ENCODE measurements around the gene TAGLN.

Gene TAGLN

GRCh38 chr11:117251506-117251905 is 52.3 kb downstream of the TAGLN start:
- Histone ChIP-seq H3K4me3 (ENCODE audit: low read length) (no peak overlapping the region), H4K20me1 (ENCODE audit: insufficient read depth, low read length) (no peaks in the 10 kb centered on the region), H2AFZ (ENCODE audit: low read length) (no peak overlapping the region), H3K4me1 (ENCODE audit: low read length) (no peaks in the 10 kb centered on the region), H3F3A (ENCODE audit: insufficient read depth, low read length) (no peaks in the 10 kb centered on the region), H3K27ac (ENCODE audit: low read length) (no peak overlapping the region), H3K79me2 (ENCODE audit: low read length) (no peaks in the 10 kb centered on the region), H3K27me3 (replicated peaks; ENCODE audit: insufficient read depth, low read length) (no peaks in the 10 kb centered on the region), H3K9me3 (replicated peaks; ENCODE audit: insufficient read depth, low read length) (no peaks in the 10 kb centered on the region), H3K4me2 (ENCODE audit: low read depth, low read length) (no peak overlapping the region), H3K36me3 (replicated peaks; ENCODE audit: insufficient read depth, low read length) (no peaks in the 10 kb centered on the region), H3K9me2 (replicated peaks; ENCODE audit: insufficient read depth, low read length) (no peaks in the 10 kb centered on the region), H3K9ac (ENCODE audit: low read length) (no peak overlapping the region)
- DNase-seq, result no peak
- TF ChIP-seq EZH2 (optimal IDR thresholded peaks at IDR 0.05; ENCODE audit: low read depth, low read length) (no peak), CTCF (IDR thresholded peaks at IDR 0.05; ENCODE audit: low read length) (no peak), EZH2phosphoT487 (IDR thresholded peaks at IDR 0.05; ENCODE audit: low read length) (no peak)

GRCh38 chr11:117255966-117256365 is 56.8 kb downstream of the TAGLN start:
- no peaks in the 10 kb centered on the region for H3K4me1 ChIP-seq (ENCODE audit: low read length)
- H3K9me3 ChIP-seq (replicated peaks; ENCODE audit: insufficient read depth, low read length), result no peaks in the 10 kb centered on the region
- no peak overlapping the region for H2AFZ ChIP-seq (ENCODE audit: low read length)
- H3F3A ChIP-seq (ENCODE audit: insufficient read depth, low read length), result no peaks in the 10 kb centered on the region
- TF ChIP-seq EZH2 (optimal IDR thresholded peaks at IDR 0.05; ENCODE audit: low read depth, low read length), result no peak
- no peak for TF ChIP-seq EZH2phosphoT487 (IDR thresholded peaks at IDR 0.05; ENCODE audit: low read length)
- TF ChIP-seq CTCF (IDR thresholded peaks at IDR 0.05; ENCODE audit: low read length), result no peak
- H3K9me2 ChIP-seq (replicated peaks; ENCODE audit: insufficient read depth, low read length), result no peaks in the 10 kb centered on the region
- H3K27me3 ChIP-seq (replicated peaks; ENCODE audit: insufficient read depth, low read length), result no peaks in the 10 kb centered on the region
- no peaks in the 10 kb centered on the region for H4K20me1 ChIP-seq (ENCODE audit: insufficient read depth, low read length)
- no peaks in the 10 kb centered on the region for H3K36me3 ChIP-seq (replicated peaks; ENCODE audit: insufficient read depth, low read length)
- no peak overlapping the region for H3K27ac ChIP-seq (ENCODE audit: low read length)
- no peak for DNase-seq
- no peak overlapping the region for H3K4me2 ChIP-seq (ENCODE audit: low read depth, low read length)
- H3K79me2 ChIP-seq (ENCODE audit: low read length), result no peaks in the 10 kb centered on the region
- H3K4me3 ChIP-seq (ENCODE audit: low read length), result no peak overlapping the region
- no peak overlapping the region for H3K9ac ChIP-seq (ENCODE audit: low read length)

- Histone ChIP-seq H3K27ac (ENCODE audit: low read length) (no peak overlapping the region), H2AFZ (ENCODE audit: low read length) (no peak overlapping the region), H3K9me2 (replicated peaks; ENCODE audit: insufficient read depth, low read length) (no peaks in the 10 kb centered on the region), H3K27me3 (replicated peaks; ENCODE audit: insufficient read depth, low read length) (no peaks in the 10 kb centered on the region), H3K9ac (ENCODE audit: low read length) (no peak overlapping the region), H3K36me3 (replicated peaks; ENCODE audit: insufficient read depth, low read length) (no peaks in the 10 kb centered on the region), H3K4me1 (ENCODE audit: low read length) (no peaks in the 10 kb centered on the region), H3K79me2 (ENCODE audit: low read length) (no peaks in the 10 kb centered on the region), H3K4me2 (ENCODE audit: low read depth, low read length) (no peak overlapping the region), H4K20me1 (ENCODE audit: insufficient read depth, low read length) (no peaks in the 10 kb centered on the region), H3F3A (ENCODE audit: insufficient read depth, low read length) (no peaks in the 10 kb centered on the region), H3K9me3 (replicated peaks; ENCODE audit: insufficient read depth, low read length) (no peaks in the 10 kb centered on the region), H3K4me3 (ENCODE audit: low read length) (no peak overlapping the region)
- DNase-seq, result no peak
- TF ChIP-seq CTCF (IDR thresholded peaks at IDR 0.05; ENCODE audit: low read length), result no peak
- TF ChIP-seq EZH2 (optimal IDR thresholded peaks at IDR 0.05; ENCODE audit: low read depth, low read length), result no peak
- no peak for TF ChIP-seq EZH2phosphoT487 (IDR thresholded peaks at IDR 0.05; ENCODE audit: low read length)
These were observed 57.4 kb downstream of the TAGLN start for GRCh38 chr11:117256573-117256972.

Data from MM.1S (cell line).